SK-N-SH (cell line): ENCODE data around the gene NKD1. TPM values are rescaled to one million over a fixed set of nuclear protein-coding genes. Genes with fewer than 3 reads are reported as not detected.

Source experiments
- CTCF ChIA-PET: fragments of 300-600, 350-600 bp; formaldehyde crosslinking; extraction: SDS; loops from one replicate; lab custom pipeline; 2021; lab: Yijun Ruan, JAX
- POLR2A ChIA-PET: fragments of 350-600 bp; sonication (Branson Sonifier 250); formaldehyde crosslinking; extraction: SDS; loops from one replicate; lab custom pipeline; 2020; ENCODE audit warnings: antibody characterized with exemption, inconsistent platforms; lab: Yijun Ruan, JAX
- DNase-seq: peaks from one replicate; pipeline ENCODE4 v3.0.0; 2012
- H2AFZ ChIP-seq: fragments of 200-600 bp; sonication (generic); 2 replicates; pipeline ENCODE4 v1.8.1; 2016; ENCODE audit warnings: antibody characterized with exemption, mild to moderate bottlenecking, low read depth
- H3F3A ChIP-seq: fragments of 200-600 bp; sonication (generic); replicated peaks from 2 replicates; pipeline ENCODE3; 2016; ENCODE audit warnings: antibody characterized with exemption, mild to moderate bottlenecking; ENCODE audit not compliant: insufficient read depth
- H3K27ac ChIP-seq, 2 experiments: fragments of 200-500 bp in 1 of 2; fragments of 200-600 bp in 1 of 2; sonication (Bioruptor generic) in 1 of 2; sonication (generic), shearing (Covaris generic) in 1 of 2; 2 replicates each; pipeline versions ENCODE4 v1.5.1 to v1.6.1; 2014 to 2016; ENCODE audit warnings: low read depth in 2 of 2, inconsistent platforms in 1 of 2, low read length in 1 of 2, mild to moderate bottlenecking in 1 of 2, mixed read lengths in 1 of 2
- H3K27me3 ChIP-seq: fragments of 200-600 bp; sonication (generic), shearing (Covaris generic); 2 replicates; pipeline ENCODE4 v1.6.1; 2016; ENCODE audit warnings: mixed run types; ENCODE audit not compliant: insufficient read depth
- H3K36me3 ChIP-seq, 2 experiments: fragments of 200-500 bp in 1 of 2; fragments of 200-600 bp in 1 of 2; sonication (Bioruptor generic) in 1 of 2; sonication (generic) in 1 of 2; replicated peaks in 1 of 2; 2 replicates each; pipeline versions ENCODE3 to v1.5.1; 2014 to 2016; ENCODE audit warnings: low read length in 1 of 2, mild to moderate bottlenecking in 1 of 2; ENCODE audit not compliant: insufficient read depth in 2 of 2, control insufficient read depth in 1 of 2
- H3K4me1 ChIP-seq, 2 experiments: fragments of 200-500 bp in 1 of 2; fragments of 200-600 bp in 1 of 2; sonication (Bioruptor generic) in 1 of 2; sonication (generic), shearing (Covaris generic) in 1 of 2; 2 replicates each; pipeline versions ENCODE4 v1.5.1 to v1.6.1; 2014 to 2016; ENCODE audit warnings: low read depth in 1 of 2, low read length in 1 of 2, mixed run types in 1 of 2; ENCODE audit not compliant: insufficient read depth in 2 of 2, control insufficient read depth in 1 of 2
- H3K4me2 ChIP-seq: fragments of 200-600 bp; sonication (generic), shearing (Covaris generic); 2 replicates; pipeline ENCODE4 v1.6.1; 2017; ENCODE audit warnings: mixed run types
- H3K4me3 ChIP-seq, 2 experiments: fragments of 200-500 bp in 1 of 2; fragments of 200-600 bp in 1 of 2; sonication (Bioruptor generic) in 1 of 2; sonication (generic), shearing (Covaris generic) in 1 of 2; 2 replicates each; pipeline versions ENCODE4 v1.5.1 to v1.8.1; 2014 to 2016; ENCODE audit warnings: low read depth in 2 of 2, inconsistent platforms in 1 of 2, low read length in 1 of 2, mild to moderate bottlenecking in 1 of 2, mixed read lengths in 1 of 2, moderate library complexity in 1 of 2
- H3K79me2 ChIP-seq: fragments of 200-600 bp; sonication (generic); 2 replicates; pipeline ENCODE4 v1.8.1; 2017; ENCODE audit warnings: mild to moderate bottlenecking; ENCODE audit not compliant: insufficient read depth
- H3K9ac ChIP-seq: fragments of 200-600 bp; sonication (generic); 2 replicates; pipeline ENCODE4 v1.6.1; 2017; ENCODE audit warnings: mixed run types
- H3K9me2 ChIP-seq: fragments of 200-600 bp; sonication (generic); 2 replicates; pipeline ENCODE4 v1.6.1; 2017; ENCODE audit warnings: mixed run types
- H3K9me3 ChIP-seq: fragments of 200-600 bp; sonication (generic); 2 replicates; pipeline ENCODE4 v1.6.1; 2017; ENCODE audit warnings: mixed run types, mild to moderate bottlenecking, moderate library complexity
- H4K20me1 ChIP-seq: fragments of 200-600 bp; sonication (generic); 2 replicates; pipeline ENCODE4 v1.6.1; 2017; ENCODE audit warnings: mild to moderate bottlenecking, mixed run types; ENCODE audit not compliant: insufficient read depth
- FOSL2 ChIP-seq: IDR thresholded peaks from 2 replicates; pipeline ENCODE4 v1.4.0; 2012; ENCODE audit warnings: low read depth, mild to moderate bottlenecking, moderate library complexity, borderline replicate concordance
- FOXM1 ChIP-seq: IDR thresholded peaks from 2 replicates; pipeline ENCODE4 v1.4.0; 2012; ENCODE audit warnings: low read depth, mild to moderate bottlenecking
- GABPA ChIP-seq: IDR thresholded peaks from 2 replicates; pipeline ENCODE4 v1.4.0; 2012; ENCODE audit warnings: low read depth, mild to moderate bottlenecking
- GATA2 ChIP-seq: sonication (generic); formaldehyde crosslinking; IDR thresholded peaks from 2 replicates; pipeline ENCODE4 v1.5.0; 2020; ENCODE audit warnings: mild to moderate bottlenecking, missing genetic modification reagents
- JUND ChIP-seq: IDR thresholded peaks from 2 replicates; pipeline ENCODE4 v1.4.0; 2012
- MAX ChIP-seq: IDR thresholded peaks from 2 replicates; pipeline ENCODE4 v1.4.0; 2012; ENCODE audit warnings: low read depth
- MEF2A ChIP-seq: IDR thresholded peaks from 2 replicates; pipeline ENCODE4 v1.4.0; 2012; ENCODE audit warnings: low read depth, borderline replicate concordance
- MXI1 ChIP-seq: IDR thresholded peaks from 2 replicates; pipeline ENCODE4 v1.6.1; 2012; ENCODE audit warnings: mild to moderate bottlenecking, low read depth, low read length, improper control_type of control experiment
- NFIC ChIP-seq: IDR thresholded peaks from 2 replicates; pipeline ENCODE4 v1.4.0; 2012; ENCODE audit warnings: borderline replicate concordance
- RAD21 ChIP-seq: IDR thresholded peaks from 2 replicates; pipeline ENCODE4 v1.6.1; 2012; ENCODE audit warnings: mild to moderate bottlenecking, low read length
- REST ChIP-seq: IDR thresholded peaks from 2 replicates; pipeline ENCODE4 v1.6.1; 2012; ENCODE audit warnings: mild to moderate bottlenecking, low read depth, low read length, moderate library complexity
- RFX5 ChIP-seq: IDR thresholded peaks from 2 replicates; pipeline ENCODE4 v1.6.1; 2012; ENCODE audit warnings: mild to moderate bottlenecking, improper control_type of control experiment, low read length
- RXRA ChIP-seq: IDR thresholded peaks from 2 replicates; pipeline ENCODE4 v1.4.0; 2012; ENCODE audit warnings: low read depth, mild to moderate bottlenecking, borderline replicate concordance
- SMC3 ChIP-seq: IDR thresholded peaks from 2 replicates; pipeline ENCODE4 v1.6.1; 2012; ENCODE audit warnings: low read depth, low read length, improper control_type of control experiment
- TAF1 ChIP-seq: IDR thresholded peaks from 2 replicates; pipeline ENCODE4 v1.6.1; 2012; ENCODE audit warnings: low read depth, mild to moderate bottlenecking, low read length, moderate library complexity, borderline replicate concordance
- TCF12 ChIP-seq: IDR thresholded peaks from 2 replicates; pipeline ENCODE4 v1.4.0; 2012
- YY1 ChIP-seq: IDR thresholded peaks from 2 replicates; pipeline ENCODE4 v1.4.0; 2012; ENCODE audit warnings: low read depth, mild to moderate bottlenecking
- WGBS: methylation state at CpG from one replicate; pipeline ENCODE4 v1.1.6; 2017; ENCODE audit warnings: low lambda C conversion rate; 5-methylcytosine and 5-hydroxymethylcytosine counted together
- polyA plus RNA-seq, 3 experiments: library from polyadenylated mRNA; depleted of rRNA; stranded (reverse); fragments of >200 nt; gene quantifications; 2 replicates each; pipeline ENCODE4 v1.2.3, GENCODE V29; 2012

The NKD1 gene
- polyA plus RNA-seq, 1 of the 3 experiments (the other 2 are of a cell fraction): 0.02 TPM

- no peaks in the 10 kb centered on the region for H3K36me3 ChIP-seq
- ChIA-PET CTCF (interaction anchor here (0.7 to 2.7 kb wide), 3 partner anchors 125 to 170 kb away, joined by 4 to 12 read pairs (median 12); no protein-coding TSS in a partner anchor), POLR2A (no interaction called here)
- H3K9ac ChIP-seq: no peak overlapping the region
- no peak overlapping the region for H3K4me2 ChIP-seq
- no peak for TF ChIP-seq NFIC
- TF ChIP-seq RAD21: peak; percentile 44
- TF ChIP-seq, all 33 proteins: peak for 1
- no peaks in the 10 kb centered on the region for H3K9me2 ChIP-seq
- H3K27ac ChIP-seq: no peak overlapping the region
- H2AFZ ChIP-seq: no peak overlapping the region
- peaks cover 0 to 10% of the 10 kb centered on the region in 2 experiments; a peak in 1 of 4 replicates for H3K4me1 ChIP-seq
- H4K20me1 ChIP-seq: no peaks in the 10 kb centered on the region
- WGBS: 65% methylated on average over 20 of the region's 23 CpGs
- no peaks in the 10 kb centered on the region for H3K9me3 ChIP-seq
- no peak overlapping the region for H3K4me3 ChIP-seq
- no peaks in the 10 kb centered on the region for H3K79me2 ChIP-seq
- H3K27me3 ChIP-seq: peaks cover 7% of the 10 kb centered on the region; the same call in 1 of the 2 replicates
- DNase-seq: no peak
- H3F3A ChIP-seq: no peaks in the 10 kb centered on the region
These were observed 8.1 kb upstream of the NKD1 start for GRCh38 chr16:50539822-50540710.

- POLR2A ChIA-PET: no interaction called here
- Histone ChIP-seq H3K36me3 (no peaks in the 10 kb centered on the region), H3K4me1 (peaks cover 0 to 10% of the 10 kb centered on the region in 2 experiments; a peak in 1 of 4 replicates), H3K4me3 (no peak overlapping the region), H3K27ac (no peak overlapping the region), H3K79me2 (no peaks in the 10 kb centered on the region), H3K9me2 (no peaks in the 10 kb centered on the region), H3F3A (no peaks in the 10 kb centered on the region), H3K4me2 (no peak overlapping the region), H3K9ac (no peak overlapping the region), H3K9me3 (no peaks in the 10 kb centered on the region), H3K27me3 (peaks cover 9% of the 10 kb centered on the region; the same call in 1 of the 2 replicates), H4K20me1 (no peaks in the 10 kb centered on the region), H2AFZ (no peak overlapping the region)
- DNase-seq: no peak
- 36% methylated on average over 3 of the region's 3 CpGs for WGBS
- TF ChIP-seq FOXM1: no peak
- no peak for TF ChIP-seq MEF2A
- no peak for TF ChIP-seq GATA2 (CRISPR knock-in tag)
- TF ChIP-seq GABPA: no peak
- no peak for TF ChIP-seq TCF12
- no peak for TF ChIP-seq JUND
- CTCF ChIA-PET: interaction anchor here (0.7 to 2.7 kb wide), 4 partner anchors 125 to 266 kb away, joined by 4 to 12 read pairs (median 10); no protein-coding TSS in a partner anchor
These were observed 7.5 kb upstream of the NKD1 start for GRCh38 chr16:50540711-50541007.

- no peak for TF ChIP-seq YY1
- no peak for TF ChIP-seq RFX5
- TF ChIP-seq TAF1: no peak
- no peak for TF ChIP-seq FOSL2
- TF ChIP-seq REST: no peak
- TF ChIP-seq RXRA: no peak
- TF ChIP-seq SMC3: no peak
- no peak for TF ChIP-seq MAX
- TF ChIP-seq MXI1: no peak
- Histone ChIP-seq H3K4me3 (no peak overlapping the region), H3K79me2 (no peaks in the 10 kb centered on the region), H4K20me1 (no peaks in the 10 kb centered on the region), H3K27me3 (peaks cover 25% of the 10 kb centered on the region; the same call in 1 of the 2 replicates), H3K9ac (no peak overlapping the region), H3K4me2 (no peak overlapping the region), H3K36me3 (no peaks in the 10 kb centered on the region), H3K27ac (no peak overlapping the region), H3K4me1 (peaks cover 0 to 10% of the 10 kb centered on the region in 2 experiments; a peak in 1 of 4 replicates), H2AFZ (no peak overlapping the region), H3F3A (no peaks in the 10 kb centered on the region), H3K9me2 (no peaks in the 10 kb centered on the region), H3K9me3 (no peaks in the 10 kb centered on the region)
- 28% methylated on average over 3 of the region's 3 CpGs for WGBS
- POLR2A ChIA-PET: no interaction called here
- CTCF ChIA-PET: interaction anchor here (0.6 to 2.7 kb wide), 3 partner anchors 169 to 264 kb away, joined by 3 to 12 read pairs (median 7); no protein-coding TSS in a partner anchor
- no peak for DNase-seq
These were observed 5.5 kb upstream of the NKD1 start for GRCh38 chr16:50542703-50543102.
